Astrocyte of the hippocampus (primary cell): ENCODE measurements around the gene SLC11A2.
A peak's percentile ranks its signal among the peaks of the same experiment; 100 is the strongest.
"Not testable (repeated sequence)": the region's sequence is repeated elsewhere in the genome, so short reads cannot be mapped to it uniquely, and the experiment has no call there.

Experiments
- DNase-seq: peaks from one replicate; pipeline ENCODE4 v3.0.0; 2011; ENCODE audit warnings: low read depth, low spot score

Gene SLC11A2

GRCh38 chr12:50948798-50949197 is 77.4 kb downstream of the SLC11A2 start:
- DNase-seq: no peak

GRCh38 chr12:50947933-50948626 is 78.1 kb downstream of the SLC11A2 start:
- no peak for DNase-seq

GRCh38 chr12:50937653-50938052 is 88.5 kb downstream of the SLC11A2 start:
- DNase-seq: no peak

- no peak for DNase-seq
Observed at GRCh38 chr12:50936821-50937530, 89.2 kb downstream of the SLC11A2 start.

GRCh38 chr12:50934981-50935807 is 91.0 kb downstream of the SLC11A2 start:
- peak; percentile 56 for DNase-seq

GRCh38 chr12:50934371-50934851 is 91.8 kb downstream of the SLC11A2 start:
- no peak for DNase-seq

- no peak for DNase-seq
Observed at GRCh38 chr12:50933459-50934124, 92.6 kb downstream of the SLC11A2 start.

- DNase-seq: no peak
Observed at GRCh38 chr12:50932787-50933280, 93.3 kb downstream of the SLC11A2 start.

- DNase-seq: not testable (repeated sequence)
Observed at GRCh38 chr12:50930477-50930876, 95.7 kb downstream of the SLC11A2 start.

GRCh38 chr12:50929831-50930230 is 96.4 kb downstream of the SLC11A2 start:
- DNase-seq: no peak
